ENCODE data around the gene TRMT2B. TPM values are rescaled to one million over a fixed set of nuclear protein-coding genes. Genes with fewer than 3 reads are reported as not detected.
"Not testable (repeated sequence)": the region's sequence is repeated elsewhere in the genome, so short reads cannot be mapped to it uniquely, and the experiment has no call there.

TRMT2B gene
- 8.7 TPM for total RNA-seq

- peak; percentile 38 for DNase-seq
These were observed at the start of gene TRMT2B for GRCh38 chrX:101051549-101052302. Gene TRMT2B (minus strand): TSS chrX:101052111. CDS start chrX:101042289, 9,822 bp downstream.

DNA sequence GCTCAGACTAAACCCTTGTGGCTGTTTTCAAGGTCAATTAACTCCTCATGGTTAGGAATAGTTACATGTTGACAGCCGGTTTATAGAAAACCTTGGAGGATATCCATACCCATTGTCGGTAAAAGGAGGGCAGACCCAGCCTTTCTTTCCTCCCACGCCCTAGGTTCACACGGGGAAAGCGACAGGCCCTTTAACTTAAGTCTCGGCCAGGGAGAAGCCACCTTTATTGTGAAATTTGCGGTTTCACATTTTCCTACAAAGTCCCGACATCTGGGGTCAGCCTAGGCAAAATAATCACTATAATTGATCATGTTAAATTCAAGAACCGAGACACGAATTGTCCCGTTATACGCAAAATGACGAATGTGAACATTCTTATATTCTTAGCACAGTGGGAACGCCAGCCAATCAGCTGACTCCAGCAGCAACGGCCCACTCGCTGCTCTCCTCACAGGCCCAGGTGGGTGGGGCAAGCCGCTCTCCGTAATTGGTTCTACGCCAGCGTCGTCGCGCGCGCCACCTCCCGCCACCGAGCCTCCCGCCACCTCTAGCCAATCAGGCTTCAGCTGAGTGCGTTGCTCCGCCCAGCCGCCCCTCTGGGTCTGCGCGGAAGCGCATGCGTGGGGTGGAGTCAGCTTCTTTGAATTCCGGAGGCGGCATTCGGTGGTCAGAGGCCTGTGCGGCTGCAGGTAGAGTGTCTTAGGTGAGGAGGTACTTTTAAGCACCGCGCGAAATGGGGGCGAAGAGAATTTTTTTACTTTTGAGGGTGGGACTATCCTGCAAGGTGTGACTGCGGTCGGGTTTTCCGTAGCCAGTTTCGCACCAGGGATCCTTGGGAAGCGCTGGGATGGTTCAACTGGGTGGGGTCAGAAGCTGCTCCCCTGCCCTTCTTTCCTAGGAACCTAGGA is 45.9 kb upstream of the TRMT2B start, which contains the start of gene CENPI:
Gene CENPI, plus strand, starts transcription at position 659 of the 908 bp plus-strand sequence. CDS start 2,867 bp downstream, outside the sequence.
- DNase-seq = peak; percentile 87

DNA sequence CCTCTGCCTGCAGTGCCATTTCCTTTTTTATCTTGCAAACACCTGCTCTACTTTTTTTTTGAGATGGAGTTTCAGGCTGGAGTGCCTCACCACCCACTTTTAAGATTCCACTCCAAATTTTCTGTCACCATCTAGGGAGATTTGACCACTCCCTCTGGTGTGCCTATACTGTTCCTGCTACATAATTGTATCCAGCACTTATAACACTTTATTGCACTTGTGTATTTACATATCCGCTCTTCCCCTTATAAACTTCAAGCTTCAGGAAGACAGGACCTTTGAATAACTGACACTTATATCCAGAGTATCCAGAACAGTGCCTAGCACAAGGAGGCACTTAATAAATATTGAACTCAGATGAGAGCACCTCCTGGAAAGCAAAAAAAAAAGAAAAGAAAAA is 39.9 kb upstream of the TRMT2B start:
- no peak for DNase-seq

DNA sequence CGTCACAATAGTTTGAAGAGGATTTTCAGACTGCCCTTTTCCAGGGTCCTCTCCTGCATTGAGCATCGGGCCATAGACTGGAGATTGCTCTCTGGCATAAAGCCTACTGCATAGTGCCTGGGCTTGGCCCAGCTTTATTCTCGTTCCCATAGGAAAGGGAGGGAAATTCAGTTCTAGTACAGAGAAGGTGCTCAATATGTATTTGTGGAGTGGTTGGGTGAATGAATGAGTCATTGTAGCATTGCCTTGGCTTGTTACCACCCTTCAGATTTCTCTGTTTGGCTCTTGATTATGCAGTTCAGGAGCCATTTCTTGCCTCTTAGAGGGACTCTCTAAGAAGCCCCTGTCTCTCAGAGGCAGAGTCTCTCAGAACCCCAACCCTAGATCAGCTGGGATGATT is 29.3 kb upstream of the TRMT2B start:
- DNase-seq = no peak

DNA sequence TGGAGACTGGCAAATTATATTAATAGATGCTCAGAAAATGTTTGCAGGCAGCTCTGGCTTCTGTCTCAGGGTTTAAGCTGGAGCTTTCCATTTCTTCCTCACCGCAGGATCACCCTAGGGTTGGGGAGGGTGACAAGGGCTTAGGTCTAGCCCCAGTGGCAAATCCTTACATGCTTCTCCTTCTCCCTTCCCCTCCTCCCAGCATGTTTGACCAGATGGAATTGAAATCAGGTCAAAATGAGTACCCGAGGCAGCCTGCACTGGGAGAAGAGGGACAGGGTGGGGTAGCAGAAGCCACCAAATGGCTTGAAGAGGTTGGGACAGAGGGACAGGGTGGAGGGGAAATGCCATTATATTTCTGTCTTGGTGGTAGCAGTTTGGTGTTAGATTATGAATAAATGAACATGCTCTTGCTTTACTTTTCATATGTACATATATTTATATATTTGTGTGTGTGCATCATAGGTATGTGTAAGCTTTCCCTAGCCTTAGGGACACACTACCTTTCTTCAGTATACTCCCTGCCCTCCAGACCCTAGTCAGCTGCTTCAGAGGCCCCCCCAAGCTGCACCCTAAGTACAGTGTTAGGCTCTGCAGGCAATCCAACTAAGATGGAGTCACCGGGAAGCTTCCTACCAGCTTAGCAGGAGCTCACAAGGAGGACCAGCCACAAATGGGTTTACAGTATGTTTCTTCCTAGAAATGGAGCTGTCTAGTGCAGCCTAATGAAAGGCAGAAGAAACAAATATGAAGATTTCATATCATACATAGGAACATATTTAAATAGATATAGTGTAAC is 28.6 kb upstream of the TRMT2B start:
- no peak for DNase-seq

GRCh38 chrX:101079736-101080270 is 27.9 kb upstream of the TRMT2B start:
- DNase-seq = peak; percentile 1

- DNase-seq = no peak
These were observed 27.0 kb upstream of the TRMT2B start, which contains the start of gene TMEM35A for GRCh38 chrX:101078716-101079598. Gene TMEM35A (plus strand): TSS chrX:101078879. CDS start chrX:101079003, 124 bp downstream.

GRCh38 chrX:101071582-101071981 is 19.7 kb upstream of the TRMT2B start:
- DNase-seq = no peak

DNA sequence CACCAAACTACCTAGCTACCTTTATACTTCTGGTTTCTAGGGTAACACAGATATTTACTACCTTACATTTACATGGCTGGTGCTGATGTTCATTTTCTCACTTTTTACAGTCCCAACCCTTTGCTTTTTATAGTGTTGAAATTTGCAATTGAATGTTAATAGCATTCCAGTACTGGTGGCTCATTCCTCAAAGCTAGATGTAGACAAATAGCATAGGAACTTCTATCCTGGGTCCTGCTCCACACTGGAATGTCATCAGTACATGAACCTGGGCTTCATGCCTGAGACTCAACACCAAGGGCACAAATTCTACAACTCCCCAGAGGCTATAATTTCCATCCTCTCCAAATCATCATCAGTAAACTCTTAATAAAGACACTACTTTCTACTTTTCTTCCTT is 10.3 kb upstream of the TRMT2B start:
- no peak for DNase-seq

GRCh38 chrX:101057093-101057714 is 5.3 kb upstream of the TRMT2B start:
- DNase-seq = no peak

DNA sequence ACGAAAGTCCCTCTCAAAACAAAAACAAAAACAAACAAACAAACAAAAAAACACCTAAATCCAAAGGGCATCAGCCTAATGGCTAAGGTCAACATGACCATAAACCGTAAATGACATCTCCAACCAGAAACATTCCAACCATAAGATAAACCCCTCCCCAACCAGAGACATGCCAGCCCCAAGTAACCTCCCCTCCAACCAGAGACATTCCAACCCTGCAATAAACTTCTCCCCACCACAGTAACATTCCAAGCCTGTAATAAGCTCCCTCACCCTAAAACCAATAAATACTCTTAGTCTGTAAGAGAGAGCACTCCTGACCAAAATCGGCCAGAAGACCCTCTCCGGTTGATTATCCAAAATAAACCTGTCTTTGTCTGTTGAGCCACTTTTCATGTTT is 4.6 kb upstream of the TRMT2B start:
- DNase-seq = not testable (repeated sequence)

GRCh38 chrX:101051153-101051548 is 760 bp downstream of the TRMT2B start:
- DNase-seq = no peak

- no peak for DNase-seq
These were observed 11.7 kb downstream of the TRMT2B start for GRCh38 chrX:101040197-101040596.

DNA sequence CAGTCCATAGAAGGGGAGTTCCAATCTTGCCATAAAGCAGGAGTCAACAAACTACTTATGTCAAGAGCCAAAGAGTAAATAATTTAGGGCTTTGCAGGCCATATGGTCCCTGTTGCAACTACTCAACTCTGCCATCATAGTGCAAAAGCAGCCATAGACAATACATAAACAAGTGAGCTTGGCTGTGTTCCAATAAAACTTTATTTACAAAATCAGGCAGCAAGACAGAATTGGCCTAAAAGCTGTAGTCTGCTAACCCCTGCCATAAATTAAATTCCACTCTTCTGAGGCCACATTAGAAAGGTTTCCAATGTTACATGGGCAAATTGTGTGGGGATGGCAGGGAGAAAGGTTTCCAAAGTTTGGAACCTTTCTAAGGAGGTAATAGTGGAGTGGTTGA is 14.7 kb downstream of the TRMT2B start:
- no peak for DNase-seq

DNA sequence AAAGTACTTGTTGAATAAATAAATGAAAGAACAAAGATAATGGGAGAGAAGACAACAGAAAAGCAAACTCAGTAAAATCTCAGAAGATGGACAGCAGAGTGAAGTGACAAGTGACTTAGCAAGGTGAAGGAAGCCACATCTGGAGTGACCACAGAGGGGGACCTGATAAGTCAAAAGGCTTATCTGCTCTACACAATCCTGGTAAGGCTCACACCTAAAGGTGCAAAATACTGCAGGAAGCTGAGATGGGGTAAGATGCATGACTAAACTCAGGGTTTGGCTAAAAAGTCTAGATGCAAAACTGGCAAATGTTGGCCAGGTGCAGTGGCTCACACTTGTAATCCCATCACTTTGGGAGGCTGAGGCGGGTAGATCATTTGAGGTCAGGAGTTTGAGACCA is 22.2 kb downstream of the TRMT2B start:
- no peak for DNase-seq

- DNase-seq = no peak
These were observed 23.3 kb downstream of the TRMT2B start for GRCh38 chrX:101028562-101028961.

GRCh38 chrX:101025126-101025525 is 26.8 kb downstream of the TRMT2B start:
- DNase-seq = no peak

DNA sequence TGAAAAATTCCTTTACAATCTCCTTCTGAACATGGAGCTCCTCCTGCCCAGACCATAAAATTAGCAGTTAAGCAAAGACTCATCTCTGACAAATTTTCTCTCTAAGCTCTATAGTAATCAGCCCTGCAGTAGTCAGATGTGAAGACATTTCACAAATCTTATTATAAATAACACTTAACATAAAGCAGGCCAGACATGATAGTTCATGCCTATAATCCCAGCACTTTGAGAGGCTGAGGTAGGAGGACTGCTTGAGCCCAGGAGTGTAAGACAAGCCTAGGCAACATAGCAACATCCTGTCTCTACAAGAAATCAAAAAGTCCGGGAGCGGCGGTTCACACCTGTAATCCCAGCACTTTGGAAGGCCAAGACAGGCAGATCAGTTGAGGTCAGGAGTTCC is 29.9 kb downstream of the TRMT2B start:
- DNase-seq = no peak

DNA sequence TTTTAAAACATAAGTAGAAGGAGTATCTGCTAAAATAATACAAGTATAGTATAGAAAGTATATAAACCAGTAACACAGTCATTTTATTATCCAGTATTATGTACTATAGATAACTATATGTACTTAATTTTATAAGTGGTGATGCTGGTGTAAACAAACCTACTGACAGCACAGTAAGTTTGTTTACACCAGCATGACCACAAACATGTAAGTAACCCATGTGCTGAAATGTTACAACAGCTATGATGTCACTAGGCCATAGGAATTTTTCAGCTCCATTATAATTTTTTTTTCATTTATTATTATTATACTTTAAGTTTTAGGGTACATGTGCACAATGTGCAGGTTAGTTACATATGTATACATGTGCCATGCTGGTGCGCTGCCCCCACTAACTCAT is 39.9 kb downstream of the TRMT2B start:
- DNase-seq = not testable (repeated sequence)

DNA sequence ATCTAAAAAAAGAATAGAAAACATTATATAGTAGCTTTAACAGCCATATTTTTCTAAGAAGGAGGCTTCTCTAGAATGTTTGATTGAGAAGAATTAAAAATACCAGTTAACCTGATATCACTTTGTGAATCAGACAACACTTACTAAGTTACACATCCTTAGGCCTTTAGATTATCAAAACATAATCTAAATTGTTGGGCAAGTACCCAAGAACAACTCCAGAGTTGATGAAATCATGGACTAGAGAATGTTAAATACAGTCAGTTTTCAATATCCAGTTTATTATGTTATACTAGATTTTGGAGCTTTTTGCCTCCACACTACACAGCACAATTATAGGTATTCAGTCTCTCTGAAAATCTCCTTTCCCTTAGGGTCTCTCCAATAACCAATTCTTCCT is 42.8 kb downstream of the TRMT2B start:
- no peak for DNase-seq

GRCh38 chrX:100999451-100999850 is 52.5 kb downstream of the TRMT2B start:
- no peak for DNase-seq

All from occipital lobe (tissue), 2 donors.